ENCODE results near the gene BTBD18.

Gene BTBD18

DNA sequence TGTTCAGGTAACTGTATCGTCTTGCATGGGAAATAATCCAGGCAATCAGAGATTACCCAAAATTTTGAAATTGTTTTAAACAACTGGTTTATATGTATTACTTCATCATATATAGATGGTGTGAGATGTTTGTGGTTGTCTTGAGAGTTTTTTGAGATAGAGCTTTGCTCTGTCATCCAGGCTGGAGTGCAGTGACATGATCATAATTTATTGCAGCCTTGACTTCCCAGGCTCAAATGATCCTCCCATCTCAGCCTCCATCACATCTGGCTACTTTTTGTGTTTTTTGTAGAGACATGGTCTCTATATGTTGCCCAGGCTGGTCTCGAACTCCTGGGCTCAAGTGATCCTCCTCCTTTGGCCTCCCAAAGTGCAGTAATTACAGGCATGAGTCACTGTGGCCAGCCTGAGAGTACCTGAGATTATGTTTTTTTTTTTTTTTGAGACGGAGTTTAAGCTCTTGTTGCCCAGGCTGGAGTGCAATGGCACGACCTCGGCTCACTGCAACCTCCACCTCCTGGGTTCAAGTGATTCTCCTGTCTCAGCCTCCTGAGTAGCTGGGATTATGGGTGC, 21.5 kb upstream of the BTBD18 start:
- H3K4me3 ChIP-seq (ENCODE audit: low read depth, low read length), result no peak overlapping the region
- TF ChIP-seq, protein P1, sequence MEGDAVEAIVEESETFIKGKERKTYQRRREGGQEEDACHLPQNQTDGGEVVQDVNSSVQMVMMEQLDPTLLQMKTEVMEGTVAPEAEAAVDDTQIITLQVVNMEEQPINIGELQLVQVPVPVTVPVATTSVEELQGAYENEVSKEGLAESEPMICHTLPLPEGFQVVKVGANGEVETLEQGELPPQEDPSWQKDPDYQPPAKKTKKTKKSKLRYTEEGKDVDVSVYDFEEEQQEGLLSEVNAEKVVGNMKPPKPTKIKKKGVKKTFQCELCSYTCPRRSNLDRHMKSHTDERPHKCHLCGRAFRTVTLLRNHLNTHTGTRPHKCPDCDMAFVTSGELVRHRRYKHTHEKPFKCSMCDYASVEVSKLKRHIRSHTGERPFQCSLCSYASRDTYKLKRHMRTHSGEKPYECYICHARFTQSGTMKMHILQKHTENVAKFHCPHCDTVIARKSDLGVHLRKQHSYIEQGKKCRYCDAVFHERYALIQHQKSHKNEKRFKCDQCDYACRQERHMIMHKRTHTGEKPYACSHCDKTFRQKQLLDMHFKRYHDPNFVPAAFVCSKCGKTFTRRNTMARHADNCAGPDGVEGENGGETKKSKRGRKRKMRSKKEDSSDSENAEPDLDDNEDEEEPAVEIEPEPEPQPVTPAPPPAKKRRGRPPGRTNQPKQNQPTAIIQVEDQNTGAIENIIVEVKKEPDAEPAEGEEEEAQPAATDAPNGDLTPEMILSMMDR (IDR thresholded peaks at IDR 0.05; ENCODE audit: low read depth, low read length), result no peak
- TF ChIP-seq MYC (IDR thresholded peaks at IDR 0.05; ENCODE audit: low read depth, low read length), result no peak
- no peak for TF ChIP-seq POLR2A (IDR thresholded peaks at IDR 0.05; ENCODE audit: extremely low read depth, insufficient read length)
- TF ChIP-seq, protein P2, sequence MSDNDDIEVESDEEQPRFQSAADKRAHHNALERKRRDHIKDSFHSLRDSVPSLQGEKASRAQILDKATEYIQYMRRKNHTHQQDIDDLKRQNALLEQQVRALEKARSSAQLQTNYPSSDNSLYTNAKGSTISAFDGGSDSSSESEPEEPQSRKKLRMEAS (IDR thresholded peaks at IDR 0.05; ENCODE audit: low read depth, low read length), result no peak
- DNase-seq (ENCODE audit: low read depth), result no peak

DNA sequence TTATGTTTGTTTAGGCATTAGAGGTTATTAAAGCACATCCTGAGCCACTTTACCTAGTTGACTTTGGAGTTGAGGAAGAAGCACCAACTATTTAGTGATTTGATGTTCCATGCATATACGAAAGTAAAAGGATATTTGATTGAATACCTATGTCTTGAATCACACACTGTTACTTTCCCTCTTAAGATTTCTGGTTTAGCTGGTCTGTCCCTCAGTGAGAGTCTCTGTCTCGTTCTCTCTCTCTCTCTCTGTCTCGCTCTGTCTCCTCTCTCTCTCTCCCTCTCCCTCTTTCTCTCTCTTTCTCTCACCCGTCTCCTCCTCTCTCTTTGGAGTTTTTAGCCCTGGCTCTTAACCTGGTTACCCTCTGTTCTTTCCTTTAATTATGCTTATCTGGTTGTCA, 20.9 kb upstream of the BTBD18 start:
- no peak for DNase-seq (ENCODE audit: low read depth)
- TF ChIP-seq, protein P1 (IDR thresholded peaks at IDR 0.05; ENCODE audit: low read depth, low read length), result no peak
- TF ChIP-seq POLR2A (IDR thresholded peaks at IDR 0.05; ENCODE audit: extremely low read depth, insufficient read length) (no peak), MYC (IDR thresholded peaks at IDR 0.05; ENCODE audit: low read depth, low read length) (no peak)
- TF ChIP-seq, protein P2 (IDR thresholded peaks at IDR 0.05; ENCODE audit: low read depth, low read length), result no peak
- no peak overlapping the region for H3K4me3 ChIP-seq (ENCODE audit: low read depth, low read length)

DNA sequence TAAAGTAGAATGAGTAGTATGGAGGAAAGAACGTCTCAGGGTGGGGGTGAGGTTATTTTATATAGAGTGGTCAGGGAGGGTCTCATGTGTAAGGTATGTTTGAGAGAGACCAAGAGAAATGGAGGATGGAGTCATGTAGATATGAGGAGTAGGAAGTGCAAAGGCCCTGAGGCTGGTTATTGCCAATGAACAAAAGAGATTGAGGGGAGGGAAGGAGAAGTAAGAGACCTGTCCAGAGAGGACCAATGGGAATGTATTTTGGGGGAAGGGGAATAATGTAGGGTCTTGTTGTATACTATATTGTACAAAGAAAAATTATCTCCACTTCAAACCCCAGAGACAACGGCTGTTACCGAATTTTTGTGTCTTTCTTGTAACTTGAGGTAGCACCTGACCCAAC, 19.7 kb upstream of the BTBD18 start:
- TF ChIP-seq, protein P2 (IDR thresholded peaks at IDR 0.05; ENCODE audit: low read depth, low read length), result no peak
- TF ChIP-seq, protein P1 (IDR thresholded peaks at IDR 0.05; ENCODE audit: low read depth, low read length), result no peak
- no peak for TF ChIP-seq MYC (IDR thresholded peaks at IDR 0.05; ENCODE audit: low read depth, low read length)
- TF ChIP-seq POLR2A (IDR thresholded peaks at IDR 0.05; ENCODE audit: extremely low read depth, insufficient read length), result no peak
- no peak overlapping the region for H3K4me3 ChIP-seq (ENCODE audit: low read depth, low read length)

DNA sequence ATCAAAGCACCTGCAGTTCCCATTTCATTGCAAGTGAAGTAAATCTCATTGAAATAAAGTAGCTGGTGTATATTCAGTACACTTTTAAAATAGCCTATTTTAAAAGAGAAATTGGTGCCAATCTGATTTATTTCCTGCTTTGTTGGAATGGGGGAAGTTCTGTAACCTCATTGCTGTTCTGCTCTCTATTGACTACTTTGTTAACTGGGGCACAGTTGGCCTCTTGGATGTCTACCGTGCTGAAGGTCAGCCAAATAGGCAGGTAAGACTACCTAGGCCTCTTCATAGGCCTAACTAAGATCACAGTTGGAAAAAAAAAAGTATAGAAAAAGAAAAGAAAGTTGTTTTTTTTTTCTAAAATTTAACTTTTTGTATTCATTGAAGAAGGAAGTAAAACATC, 19.2 kb upstream of the BTBD18 start:
- H3K4me3 ChIP-seq (ENCODE audit: low read depth, low read length), result no peak overlapping the region
- TF ChIP-seq POLR2A (IDR thresholded peaks at IDR 0.05; ENCODE audit: extremely low read depth, insufficient read length), result no peak
- TF ChIP-seq, protein P2 (IDR thresholded peaks at IDR 0.05; ENCODE audit: low read depth, low read length), result no peak
- TF ChIP-seq, protein P1 (IDR thresholded peaks at IDR 0.05; ENCODE audit: low read depth, low read length), result no peak
- no peak for TF ChIP-seq MYC (IDR thresholded peaks at IDR 0.05; ENCODE audit: low read depth, low read length)
- no peak for DNase-seq (ENCODE audit: low read depth)

More for the DNA sequence above, 19.7 kb upstream of the BTBD18 start:
- no peak for DNase-seq (ENCODE audit: low read depth)

DNA sequence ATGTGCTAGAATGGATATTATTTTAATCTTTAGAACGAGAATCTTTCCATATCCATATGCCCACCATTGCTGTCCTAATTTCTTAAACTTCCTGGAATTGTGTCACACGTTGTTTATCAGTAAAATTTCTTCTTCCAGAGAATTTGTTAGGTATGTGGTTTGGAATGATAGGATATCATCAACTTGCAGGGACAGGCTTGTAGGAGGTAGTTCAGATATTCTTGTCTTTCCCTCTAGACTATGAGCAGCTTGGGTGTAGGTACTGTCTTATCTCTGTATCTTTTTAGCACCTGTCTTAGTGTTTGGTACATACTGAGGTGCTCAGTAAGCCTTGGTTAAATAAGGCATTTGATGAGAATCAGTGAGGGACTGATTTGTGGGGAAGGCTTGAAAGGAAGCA, 13.4 kb upstream of the BTBD18 start:
- no peak for DNase-seq (ENCODE audit: low read depth)
- TF ChIP-seq, protein P1 (IDR thresholded peaks at IDR 0.05; ENCODE audit: low read depth, low read length), result no peak
- TF ChIP-seq POLR2A (IDR thresholded peaks at IDR 0.05; ENCODE audit: extremely low read depth, insufficient read length) (no peak), MYC (IDR thresholded peaks at IDR 0.05; ENCODE audit: low read depth, low read length) (no peak)
- TF ChIP-seq, protein P2 (IDR thresholded peaks at IDR 0.05; ENCODE audit: low read depth, low read length), result no peak
- no peak overlapping the region for H3K4me3 ChIP-seq (ENCODE audit: low read depth, low read length)

Data from NB4 (cell line).